ENCODE results near the gene SLC32A1.

Gene SLC32A1

GRCh38 chr20:38723848-38724625 lies at the start of gene SLC32A1:
Gene SLC32A1 (plus strand): TSS chr20:38724486. CDS start chr20:38724725, 239 bp downstream.
- peaks cover 6% of the 10 kb centered on the region for H3K36me3 Mint-ChIP-seq
- H3K9me3 Mint-ChIP-seq, result peaks cover 2% of the 10 kb centered on the region
- H3K4me3 Mint-ChIP-seq, result peak within 1 kb of the TSS; percentile 42
- H3K27ac Mint-ChIP-seq, result no peak within 1 kb of the TSS
- peaks cover 92% of the 10 kb centered on the region for H3K27me3 Mint-ChIP-seq
- no peak for ATAC-seq
- peaks cover 58% of the 10 kb centered on the region for H3K4me1 Mint-ChIP-seq

- H3K36me3 Mint-ChIP-seq, result no peaks in the 10 kb centered on the region
- H3K27me3 Mint-ChIP-seq, result peaks cover 35% of the 10 kb centered on the region
- peak overlapping the region; percentile 31 for H3K27ac Mint-ChIP-seq
- peak overlapping the region; percentile 73 for H3K4me3 Mint-ChIP-seq
- peaks cover 6% of the 10 kb centered on the region for H3K4me1 Mint-ChIP-seq
- H3K9me3 Mint-ChIP-seq, result peaks cover 1% of the 10 kb centered on the region
- no peak for ATAC-seq
These were observed 49.5 kb upstream of the SLC32A1 start for GRCh38 chr20:38674765-38675133.

- Mint-ChIP-seq H3K4me1 (peaks cover 6% of the 10 kb centered on the region), H3K9me3 (peaks cover 3% of the 10 kb centered on the region), H3K27ac (no peak overlapping the region), H3K36me3 (no peaks in the 10 kb centered on the region), H3K27me3 (peaks cover 44% of the 10 kb centered on the region), H3K4me3 (no peak overlapping the region)
- ATAC-seq, result no peak
These were observed 47.7 kb upstream of the SLC32A1 start for GRCh38 chr20:38676576-38676975.

GRCh38 chr20:38680500-38681306 lies 43.6 kb upstream of the SLC32A1 start:
- Mint-ChIP-seq H3K27me3 (peaks cover 60% of the 10 kb centered on the region), H3K4me1 (no peaks in the 10 kb centered on the region), H3K9me3 (peaks cover 3% of the 10 kb centered on the region), H3K4me3 (no peak overlapping the region), H3K27ac (no peak overlapping the region), H3K36me3 (no peaks in the 10 kb centered on the region)
- no peak for ATAC-seq

- no peak overlapping the region for H3K27ac Mint-ChIP-seq
- no peaks in the 10 kb centered on the region for H3K9me3 Mint-ChIP-seq
- no peak for ATAC-seq
- H3K4me3 Mint-ChIP-seq, result no peak overlapping the region
- H3K4me1 Mint-ChIP-seq, result no peaks in the 10 kb centered on the region
- no peaks in the 10 kb centered on the region for H3K36me3 Mint-ChIP-seq
- peaks cover 98% of the 10 kb centered on the region for H3K27me3 Mint-ChIP-seq
These were observed 39.0 kb upstream of the SLC32A1 start for GRCh38 chr20:38685271-38685670.

- no peak for ATAC-seq
- Mint-ChIP-seq H3K4me1 (no peaks in the 10 kb centered on the region), H3K27me3 (peaks cover 98% of the 10 kb centered on the region), H3K4me3 (no peak overlapping the region), H3K36me3 (no peaks in the 10 kb centered on the region), H3K9me3 (no peaks in the 10 kb centered on the region), H3K27ac (no peak overlapping the region)
These were observed 38.3 kb upstream of the SLC32A1 start for GRCh38 chr20:38685853-38686473.

- H3K9me3 Mint-ChIP-seq, result peaks cover 3% of the 10 kb centered on the region
- H3K27me3 Mint-ChIP-seq, result peaks cover 40% of the 10 kb centered on the region
- no peaks in the 10 kb centered on the region for H3K36me3 Mint-ChIP-seq
- no peak overlapping the region for H3K27ac Mint-ChIP-seq
- no peaks in the 10 kb centered on the region for H3K4me1 Mint-ChIP-seq
- ATAC-seq, result no peak
- H3K4me3 Mint-ChIP-seq, result no peak overlapping the region
These were observed 31.6 kb upstream of the SLC32A1 start for GRCh38 chr20:38692436-38693411.

- ATAC-seq, result no peak
- Mint-ChIP-seq H3K36me3 (no peaks in the 10 kb centered on the region), H3K27me3 (peaks cover 15% of the 10 kb centered on the region), H3K9me3 (peaks cover 2% of the 10 kb centered on the region), H3K4me3 (no peak overlapping the region), H3K4me1 (no peaks in the 10 kb centered on the region), H3K27ac (no peak overlapping the region)
These were observed 27.0 kb upstream of the SLC32A1 start for GRCh38 chr20:38697306-38697705.

- H3K9me3 Mint-ChIP-seq, result no peaks in the 10 kb centered on the region
- H3K27ac Mint-ChIP-seq, result no peak overlapping the region
- no peak overlapping the region for H3K4me3 Mint-ChIP-seq
- H3K27me3 Mint-ChIP-seq, result peaks cover 28% of the 10 kb centered on the region
- ATAC-seq, result no peak
- no peaks in the 10 kb centered on the region for H3K4me1 Mint-ChIP-seq
- no peaks in the 10 kb centered on the region for H3K36me3 Mint-ChIP-seq
These were observed 25.7 kb upstream of the SLC32A1 start for GRCh38 chr20:38698541-38698940.

- Mint-ChIP-seq H3K4me1 (no peaks in the 10 kb centered on the region), H3K27me3 (peaks cover 33% of the 10 kb centered on the region), H3K27ac (no peak overlapping the region), H3K9me3 (no peaks in the 10 kb centered on the region), H3K36me3 (no peaks in the 10 kb centered on the region), H3K4me3 (no peak overlapping the region)
- no peak for ATAC-seq
These were observed 24.1 kb upstream of the SLC32A1 start for GRCh38 chr20:38700141-38700540.

GRCh38 chr20:38700926-38701325 lies 23.4 kb upstream of the SLC32A1 start:
- Mint-ChIP-seq H3K36me3 (no peaks in the 10 kb centered on the region), H3K27ac (no peak overlapping the region), H3K4me1 (no peaks in the 10 kb centered on the region), H3K4me3 (no peak overlapping the region), H3K9me3 (no peaks in the 10 kb centered on the region), H3K27me3 (peaks cover 33% of the 10 kb centered on the region)
- no peak for ATAC-seq

GRCh38 chr20:38703526-38703925 lies 20.8 kb upstream of the SLC32A1 start:
- Mint-ChIP-seq H3K4me1 (no peaks in the 10 kb centered on the region), H3K36me3 (no peaks in the 10 kb centered on the region), H3K9me3 (no peaks in the 10 kb centered on the region), H3K4me3 (no peak overlapping the region), H3K27ac (no peak overlapping the region), H3K27me3 (peaks cover 52% of the 10 kb centered on the region)
- no peak for ATAC-seq

- H3K9me3 Mint-ChIP-seq, result no peaks in the 10 kb centered on the region
- no peaks in the 10 kb centered on the region for H3K4me1 Mint-ChIP-seq
- H3K27ac Mint-ChIP-seq, result no peak overlapping the region
- H3K4me3 Mint-ChIP-seq, result no peak overlapping the region
- ATAC-seq, result no peak
- no peaks in the 10 kb centered on the region for H3K36me3 Mint-ChIP-seq
- H3K27me3 Mint-ChIP-seq, result peaks cover 58% of the 10 kb centered on the region
These were observed 20.1 kb upstream of the SLC32A1 start for GRCh38 chr20:38704136-38704535.

- no peaks in the 10 kb centered on the region for H3K9me3 Mint-ChIP-seq
- H3K4me1 Mint-ChIP-seq, result no peaks in the 10 kb centered on the region
- no peak overlapping the region for H3K4me3 Mint-ChIP-seq
- ATAC-seq, result no peak
- peaks cover 71% of the 10 kb centered on the region for H3K27me3 Mint-ChIP-seq
- H3K27ac Mint-ChIP-seq, result no peak overlapping the region
- no peaks in the 10 kb centered on the region for H3K36me3 Mint-ChIP-seq
These were observed 17.8 kb upstream of the SLC32A1 start for GRCh38 chr20:38706509-38706908.

Measured in stimulated activated memory B cell treated with anti-CD40 and anti-IgM and Interleukin-4, amounts not matched to agents 10 μg/mL and 1 μg/mL and 100 μg/mL, for 72 hours (primary cell).